GM23338 (cell line): ENCODE measurements around the gene IFNG-AS1. TPM values are rescaled to one million over a fixed set of nuclear protein-coding genes. Genes with fewer than 3 reads are reported as not detected.

ENCODE experiments used
- ATAC-seq: fragments of 200-7000 bp; cut with Tn5 transposase; 3 replicates; pipeline ENCODE4 v1.9.1; 2020
- DNase-seq: peaks from one replicate; pipeline ENCODE4 v3.0.0-alpha.2; 2015; ENCODE audit warnings: low spot score
- H2AFZ ChIP-seq: fragments of 200-600 bp; sonication (generic); 2 replicates; pipeline ENCODE4 v1.8.0; 2016; ENCODE audit warnings: antibody characterized with exemption, mild to moderate bottlenecking, moderate library complexity
- H3F3A ChIP-seq: fragments of 200-600 bp; sonication (generic); replicated peaks from 2 replicates; pipeline ENCODE4 v1.8.0; 2017; ENCODE audit warnings: antibody characterized with exemption, mixed run types, low read depth
- H3K27ac ChIP-seq: fragments of 200-600 bp; sonication (generic); 2 replicates; pipeline ENCODE4 v1.6.1; 2016; ENCODE audit warnings: low read depth
- H3K27me3 ChIP-seq: fragments of 200-600 bp; sonication (generic); 2 replicates; pipeline ENCODE4 v1.8.0; 2016; ENCODE audit warnings: mild to moderate bottlenecking, mixed run types, moderate library complexity; ENCODE audit not compliant: insufficient read depth
- H3K36me3 ChIP-seq: fragments of 200-600 bp; sonication (generic); 2 replicates; pipeline ENCODE4 v1.8.0; 2016; ENCODE audit warnings: mild to moderate bottlenecking; ENCODE audit not compliant: insufficient read depth
- H3K4me1 ChIP-seq: fragments of 200-600 bp; sonication (generic); 2 replicates; pipeline ENCODE4 v1.8.0; 2016; ENCODE audit warnings: mild to moderate bottlenecking, moderate library complexity; ENCODE audit not compliant: insufficient read depth
- H3K4me2 ChIP-seq: fragments of 200-600 bp; sonication (generic); 2 replicates; pipeline ENCODE4 v1.7.1; 2017; ENCODE audit warnings: mixed run types
- H3K4me3 ChIP-seq: fragments of 200-600 bp; sonication (generic); 2 replicates; pipeline ENCODE4 v1.6.1; 2016; ENCODE audit warnings: mixed run types
- H3K79me2 ChIP-seq: fragments of 200-600 bp; sonication (generic); replicated peaks from 2 replicates; pipeline ENCODE4 v1.8.0; 2017; ENCODE audit warnings: mild to moderate bottlenecking; ENCODE audit not compliant: insufficient read depth
- H3K9me2 ChIP-seq: fragments of 200-600 bp; sonication (generic); 2 replicates; pipeline ENCODE4 v1.8.0; 2017; ENCODE audit not compliant: insufficient read depth
- H4K20me1 ChIP-seq: fragments of 200-600 bp; sonication (generic); replicated peaks from 2 replicates; pipeline ENCODE4 v1.8.0; 2017; ENCODE audit warnings: mild to moderate bottlenecking; ENCODE audit not compliant: insufficient read depth
- H3K27ac Mint-ChIP-seq: 2 replicates; pipeline ENCODE4 v1.8.0; 2020; ENCODE audit warnings: inconsistent platforms, mild to moderate bottlenecking, moderate library complexity, mixed read lengths
- H3K27me3 Mint-ChIP-seq: 3 replicates; pipeline ENCODE4 v1.8.0; 2022; ENCODE audit warnings: low read depth, mild to moderate bottlenecking, moderate library complexity, mixed read lengths, inconsistent platforms; ENCODE audit not compliant: insufficient read depth, poor library complexity
- H3K36me3 Mint-ChIP-seq: 3 replicates; pipeline ENCODE4 v1.8.0; 2021; ENCODE audit warnings: low read depth, mild to moderate bottlenecking, inconsistent platforms, moderate library complexity, mixed read lengths
- H3K4me1 Mint-ChIP-seq: 3 replicates; pipeline ENCODE4 v1.8.0; 2020; ENCODE audit warnings: mild to moderate bottlenecking, inconsistent platforms, mixed read lengths
- H3K4me3 Mint-ChIP-seq: 3 replicates; pipeline ENCODE4 v1.8.0; 2021; ENCODE audit warnings: moderate library complexity, mild to moderate bottlenecking, inconsistent platforms, mixed read lengths
- H3K9me3 Mint-ChIP-seq: 3 replicates; pipeline ENCODE4 v1.8.0; 2020; ENCODE audit warnings: moderate library complexity, mild to moderate bottlenecking, inconsistent platforms, mixed read lengths
- CREB1 ChIP-seq: fragments of 250-450 bp; sonication (Bioruptor Pico); IDR thresholded peaks from 2 replicates; pipeline ENCODE4 v1.5.0; 2020; ENCODE audit warnings: low read depth, mild to moderate bottlenecking, moderate library complexity
- ETS1 ChIP-seq: IDR thresholded peaks from 2 replicates; pipeline ENCODE4 v1.6.1; 2016; ENCODE audit warnings: antibody characterized with exemption
- EZH2 ChIP-seq: fragments of 200-600 bp; sonication (generic); IDR thresholded peaks from one replicate; pipeline ENCODE4 v1.8.0; 2017; ENCODE audit warnings: antibody characterized with exemption, mild to moderate bottlenecking, low read depth; ENCODE audit not compliant: unreplicated experiment
- EZH2phosphoT487 ChIP-seq: fragments of 200-600 bp; sonication (generic); IDR thresholded peaks from one replicate; pipeline ENCODE4 v1.8.1; 2018; ENCODE audit warnings: antibody characterized with exemption; ENCODE audit not compliant: unreplicated experiment
- JUNB ChIP-seq: IDR thresholded peaks from one replicate; pipeline ENCODE4 v1.6.1; 2016; ENCODE audit warnings: antibody characterized with exemption; ENCODE audit not compliant: unreplicated experiment
- NANOG ChIP-seq: IDR thresholded peaks from 2 replicates; pipeline ENCODE4 v1.6.1; 2016; ENCODE audit warnings: antibody characterized with exemption, borderline replicate concordance
- POLR2AphosphoS5 ChIP-seq: IDR thresholded peaks from 2 replicates; pipeline ENCODE4 v1.6.1; 2016; ENCODE audit warnings: antibody characterized with exemption, low read depth
- REST ChIP-seq: IDR thresholded peaks from one replicate; pipeline ENCODE4 v1.6.1; 2018; ENCODE audit warnings: antibody characterized with exemption; ENCODE audit not compliant: unreplicated experiment
- STAT1 ChIP-seq: IDR thresholded peaks from one replicate; pipeline ENCODE4 v1.6.1; 2016; ENCODE audit warnings: antibody characterized with exemption; ENCODE audit not compliant: unreplicated experiment
- ZNF114 ChIP-seq: fragments of 250-450 bp; sonication (Bioruptor Pico); IDR thresholded peaks from 2 replicates; pipeline ENCODE4 v1.5.0; 2020; ENCODE audit warnings: mild to moderate bottlenecking, moderate library complexity
- ZNF331 ChIP-seq: fragments of 250-450 bp; sonication (Bioruptor Pico); IDR thresholded peaks from 2 replicates; pipeline ENCODE4 v1.5.0; 2020; ENCODE audit warnings: low read depth, mild to moderate bottlenecking, moderate library complexity
- polyA plus RNA-seq: library from polyadenylated mRNA; unstranded; fragments of >200 nt; fragmentation: Nextera tagmentation; extraction: Ambion mirVana; gene quantifications from 2 replicates; pipeline ENCODE4 v1.2.1, GENCODE V29; 2016
- total RNA-seq: library from RNA; depleted of rRNA; stranded (reverse); fragments of >200 nt; shearing (Covaris generic); gene quantifications from 2 replicates; pipeline ENCODE4 v1.2.3, GENCODE V29; 2014
- TF ChIP-seq, protein P1 (sequence below): fragments of 250-450 bp; sonication (Bioruptor Pico); IDR thresholded peaks from 2 replicates; pipeline ENCODE4 v1.5.0; 2020; ENCODE audit warnings: mild to moderate bottlenecking, moderate library complexity
- TF ChIP-seq, protein P2 (sequence below), 2 experiments: fragments of 200-600 bp in 1 of 2; sonication (generic) in 1 of 2; conservative IDR thresholded peaks; 2 replicates each; pipeline versions ENCODE4 v1.5.1 to v1.6.1; 2016 to 2017; ENCODE audit warnings: antibody characterized with exemption in 2 of 2, low read depth in 2 of 2, mild to moderate bottlenecking in 2 of 2, moderate library complexity in 1 of 2

IFNG-AS1 gene
- total and polyA plus RNA-seq, 2 experiments from 2014 or later, result not detected

DNA sequence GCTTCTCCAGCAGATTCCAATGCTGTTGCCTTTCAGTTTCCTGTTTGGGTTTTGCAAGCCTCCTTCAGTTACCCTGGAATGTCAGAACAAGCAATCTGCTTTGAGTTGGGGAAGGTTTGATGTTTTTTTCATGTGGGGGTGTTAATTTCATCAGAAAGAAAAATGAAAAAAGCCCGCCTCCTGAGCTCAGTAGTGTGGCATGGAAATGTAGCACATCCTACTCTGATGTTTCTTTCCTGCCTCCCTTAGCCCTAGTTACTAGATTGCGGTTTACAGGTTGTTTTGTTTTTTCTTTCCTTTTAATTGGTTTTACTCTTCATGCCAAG, 22.6 kb downstream of the IFNG-AS1 start:
- Histone ChIP-seq H2AFZ (peak overlapping the region; percentile 77; the same call in 1 of the 2 replicates), H3K4me3 (no peak overlapping the region), H3K9me2 (peaks cover 12% of the 10 kb centered on the region; the same call in 1 of the 2 replicates), H3K27me3 (no peaks in the 10 kb centered on the region), H3K36me3 (no peaks in the 10 kb centered on the region), H3K4me2 (no peak overlapping the region), H3K79me2 (no peaks in the 10 kb centered on the region), H3K4me1 (peaks cover 8% of the 10 kb centered on the region; the same call in 1 of the 2 replicates), H3F3A (no peaks in the 10 kb centered on the region), H4K20me1 (no peaks in the 10 kb centered on the region), H3K27ac (no peak overlapping the region)
- no peaks in the 10 kb centered on the region; the same call in 2 of the 3 replicates for H3K9me3 Mint-ChIP-seq
- no peaks in the 10 kb centered on the region for H3K36me3 Mint-ChIP-seq
- ATAC-seq (no peak), DNase-seq (peak; percentile 14)
- H3K4me1 Mint-ChIP-seq, result peaks cover 13% of the 10 kb centered on the region; the same call in 2 of the 3 replicates
- no peak overlapping the region for H3K27ac Mint-ChIP-seq
- H3K27me3 Mint-ChIP-seq, result peaks cover 1% of the 10 kb centered on the region
- no peak for TF ChIP-seq ETS1
- TF ChIP-seq ZNF331, result no peak
- TF ChIP-seq EZH2, result no peak
- no peak for TF ChIP-seq EZH2phosphoT487
- TF ChIP-seq ZNF114 (CRISPR knock-in tag), result no peak
- TF ChIP-seq NANOG, result no peak
- no peak for TF ChIP-seq POLR2AphosphoS5
- TF ChIP-seq CREB1 (CRISPR knock-in tag), result no peak
- no peak for TF ChIP-seq STAT1
- no peak for TF ChIP-seq REST
- TF ChIP-seq JUNB, result no peak
- TF ChIP-seq, protein P1, sequence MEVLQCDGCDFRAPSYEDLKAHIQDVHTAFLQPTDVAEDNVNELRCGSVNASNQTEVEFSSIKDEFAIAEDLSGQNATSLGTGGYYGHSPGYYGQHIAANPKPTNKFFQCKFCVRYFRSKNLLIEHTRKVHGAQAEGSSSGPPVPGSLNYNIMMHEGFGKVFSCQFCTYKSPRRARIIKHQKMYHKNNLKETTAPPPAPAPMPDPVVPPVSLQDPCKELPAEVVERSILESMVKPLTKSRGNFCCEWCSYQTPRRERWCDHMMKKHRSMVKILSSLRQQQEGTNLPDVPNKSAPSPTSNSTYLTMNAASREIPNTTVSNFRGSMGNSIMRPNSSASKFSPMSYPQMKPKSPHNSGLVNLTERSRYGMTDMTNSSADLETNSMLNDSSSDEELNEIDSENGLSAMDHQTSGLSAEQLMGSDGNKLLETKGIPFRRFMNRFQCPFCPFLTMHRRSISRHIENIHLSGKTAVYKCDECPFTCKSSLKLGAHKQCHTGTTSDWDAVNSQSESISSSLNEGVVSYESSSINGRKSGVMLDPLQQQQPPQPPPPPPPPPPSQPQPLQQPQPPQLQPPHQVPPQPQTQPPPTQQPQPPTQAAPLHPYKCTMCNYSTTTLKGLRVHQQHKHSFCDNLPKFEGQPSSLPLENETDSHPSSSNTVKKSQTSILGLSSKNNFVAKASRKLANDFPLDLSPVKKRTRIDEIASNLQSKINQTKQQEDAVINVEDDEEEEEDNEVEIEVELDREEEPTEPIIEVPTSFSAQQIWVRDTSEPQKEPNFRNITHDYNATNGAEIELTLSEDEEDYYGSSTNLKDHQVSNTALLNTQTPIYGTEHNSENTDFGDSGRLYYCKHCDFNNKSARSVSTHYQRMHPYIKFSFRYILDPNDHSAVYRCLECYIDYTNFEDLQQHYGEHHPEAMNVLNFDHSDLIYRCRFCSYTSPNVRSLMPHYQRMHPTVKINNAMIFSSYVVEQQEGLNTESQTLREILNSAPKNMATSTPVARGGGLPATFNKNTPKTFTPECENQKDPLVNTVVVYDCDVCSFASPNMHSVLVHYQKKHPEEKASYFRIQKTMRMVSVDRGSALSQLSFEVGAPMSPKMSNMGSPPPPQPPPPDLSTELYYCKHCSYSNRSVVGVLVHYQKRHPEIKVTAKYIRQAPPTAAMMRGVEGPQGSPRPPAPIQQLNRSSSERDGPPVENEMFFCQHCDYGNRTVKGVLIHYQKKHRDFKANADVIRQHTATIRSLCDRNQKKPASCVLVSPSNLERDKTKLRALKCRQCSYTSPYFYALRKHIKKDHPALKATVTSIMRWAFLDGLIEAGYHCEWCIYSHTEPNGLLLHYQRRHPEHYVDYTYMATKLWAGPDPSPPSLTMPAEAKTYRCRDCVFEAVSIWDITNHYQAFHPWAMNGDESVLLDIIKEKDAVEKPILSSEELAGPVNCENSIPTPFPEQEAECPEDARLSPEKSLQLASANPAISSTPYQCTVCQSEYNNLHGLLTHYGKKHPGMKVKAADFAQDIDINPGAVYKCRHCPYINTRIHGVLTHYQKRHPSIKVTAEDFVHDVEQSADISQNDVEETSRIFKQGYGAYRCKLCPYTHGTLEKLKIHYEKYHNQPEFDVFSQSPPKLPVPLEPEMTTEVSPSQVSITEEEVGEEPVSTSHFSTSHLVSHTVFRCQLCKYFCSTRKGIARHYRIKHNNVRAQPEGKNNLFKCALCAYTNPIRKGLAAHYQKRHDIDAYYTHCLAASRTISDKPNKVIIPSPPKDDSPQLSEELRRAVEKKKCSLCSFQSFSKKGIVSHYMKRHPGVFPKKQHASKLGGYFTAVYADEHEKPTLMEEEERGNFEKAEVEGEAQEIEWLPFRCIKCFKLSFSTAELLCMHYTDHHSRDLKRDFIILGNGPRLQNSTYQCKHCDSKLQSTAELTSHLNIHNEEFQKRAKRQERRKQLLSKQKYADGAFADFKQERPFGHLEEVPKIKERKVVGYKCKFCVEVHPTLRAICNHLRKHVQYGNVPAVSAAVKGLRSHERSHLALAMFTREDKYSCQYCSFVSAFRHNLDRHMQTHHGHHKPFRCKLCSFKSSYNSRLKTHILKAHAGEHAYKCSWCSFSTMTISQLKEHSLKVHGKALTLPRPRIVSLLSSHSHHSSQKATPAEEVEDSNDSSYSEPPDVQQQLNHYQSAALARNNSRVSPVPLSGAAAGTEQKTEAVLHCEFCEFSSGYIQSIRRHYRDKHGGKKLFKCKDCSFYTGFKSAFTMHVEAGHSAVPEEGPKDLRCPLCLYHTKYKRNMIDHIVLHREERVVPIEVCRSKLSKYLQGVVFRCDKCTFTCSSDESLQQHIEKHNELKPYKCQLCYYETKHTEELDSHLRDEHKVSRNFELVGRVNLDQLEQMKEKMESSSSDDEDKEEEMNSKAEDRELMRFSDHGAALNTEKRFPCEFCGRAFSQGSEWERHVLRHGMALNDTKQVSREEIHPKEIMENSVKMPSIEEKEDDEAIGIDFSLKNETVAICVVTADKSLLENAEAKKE (CRISPR knock-in tag), result no peak
- TF ChIP-seq, protein P2, sequence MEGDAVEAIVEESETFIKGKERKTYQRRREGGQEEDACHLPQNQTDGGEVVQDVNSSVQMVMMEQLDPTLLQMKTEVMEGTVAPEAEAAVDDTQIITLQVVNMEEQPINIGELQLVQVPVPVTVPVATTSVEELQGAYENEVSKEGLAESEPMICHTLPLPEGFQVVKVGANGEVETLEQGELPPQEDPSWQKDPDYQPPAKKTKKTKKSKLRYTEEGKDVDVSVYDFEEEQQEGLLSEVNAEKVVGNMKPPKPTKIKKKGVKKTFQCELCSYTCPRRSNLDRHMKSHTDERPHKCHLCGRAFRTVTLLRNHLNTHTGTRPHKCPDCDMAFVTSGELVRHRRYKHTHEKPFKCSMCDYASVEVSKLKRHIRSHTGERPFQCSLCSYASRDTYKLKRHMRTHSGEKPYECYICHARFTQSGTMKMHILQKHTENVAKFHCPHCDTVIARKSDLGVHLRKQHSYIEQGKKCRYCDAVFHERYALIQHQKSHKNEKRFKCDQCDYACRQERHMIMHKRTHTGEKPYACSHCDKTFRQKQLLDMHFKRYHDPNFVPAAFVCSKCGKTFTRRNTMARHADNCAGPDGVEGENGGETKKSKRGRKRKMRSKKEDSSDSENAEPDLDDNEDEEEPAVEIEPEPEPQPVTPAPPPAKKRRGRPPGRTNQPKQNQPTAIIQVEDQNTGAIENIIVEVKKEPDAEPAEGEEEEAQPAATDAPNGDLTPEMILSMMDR (conservative IDR thresholded peaks at IDR 0.05; ENCODE audit: low read depth in 2 of 2), result no peak
- H3K4me3 Mint-ChIP-seq, result no peak overlapping the region
